NCI-H524 (cell line): ENCODE measurements around the gene PRKCE.

Experiments used
- DNase-seq, 2 experiments: peaks; one replicate each; lab custom pipeline; 2025; lab: John Stamatoyannopoulos, UW

The PRKCE gene

DNA sequence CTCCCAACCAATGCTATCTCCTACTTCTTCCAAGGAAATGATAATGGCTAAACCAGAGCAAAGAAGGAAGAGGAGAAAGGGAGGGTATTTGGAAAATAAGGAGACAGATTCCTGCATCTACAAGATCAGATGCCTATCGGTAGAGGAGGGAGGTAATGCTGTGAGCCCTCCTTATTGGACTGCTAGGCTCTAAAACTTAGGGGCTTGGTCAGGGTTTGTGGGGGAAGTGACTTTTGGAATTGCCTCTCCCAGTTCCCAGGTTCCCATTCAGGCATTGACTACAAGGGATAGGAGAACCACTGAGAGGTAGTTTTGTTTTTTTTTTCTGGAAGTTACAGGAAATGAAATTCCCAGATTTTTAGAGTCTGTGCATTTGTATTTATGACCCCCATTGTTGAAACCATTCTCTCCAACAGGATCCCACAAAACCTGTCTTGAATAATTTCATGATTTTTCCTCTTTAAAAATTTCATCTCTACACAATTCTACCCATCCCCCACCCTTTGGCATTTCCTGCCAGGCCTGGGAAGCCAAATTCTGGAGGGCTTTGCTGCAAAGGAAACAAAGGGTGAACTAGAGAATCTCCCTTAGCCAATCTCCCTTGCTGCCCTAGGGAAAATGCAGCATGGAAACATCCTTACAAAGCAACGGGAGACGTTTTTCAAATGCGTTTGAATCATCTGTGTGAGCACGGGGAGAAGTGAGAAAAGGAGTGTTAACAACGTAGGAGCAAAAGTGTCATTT lies 363.6 kb downstream of the PRKCE start:
- no peak for DNase-seq

DNA sequence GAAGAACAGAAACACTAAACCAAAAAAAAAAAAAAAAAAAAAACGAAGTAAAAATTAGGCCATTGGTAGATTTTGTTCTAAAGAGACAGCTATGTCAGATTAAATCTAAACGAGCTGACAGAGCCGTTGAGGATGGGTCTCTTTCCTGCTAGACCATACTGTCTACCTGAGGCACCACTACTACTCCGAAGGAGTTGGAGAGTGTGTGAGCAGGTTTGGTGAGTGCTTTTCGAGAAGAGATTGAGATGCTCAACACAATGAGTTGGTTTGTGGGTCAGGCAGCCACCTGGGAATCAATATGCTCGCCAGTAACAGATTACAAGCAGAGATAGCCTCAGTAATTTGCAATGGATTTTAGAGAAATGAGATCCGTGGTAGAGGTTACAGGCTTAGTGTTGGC lies 364.2 kb downstream of the PRKCE start:
- no peak for DNase-seq

DNA sequence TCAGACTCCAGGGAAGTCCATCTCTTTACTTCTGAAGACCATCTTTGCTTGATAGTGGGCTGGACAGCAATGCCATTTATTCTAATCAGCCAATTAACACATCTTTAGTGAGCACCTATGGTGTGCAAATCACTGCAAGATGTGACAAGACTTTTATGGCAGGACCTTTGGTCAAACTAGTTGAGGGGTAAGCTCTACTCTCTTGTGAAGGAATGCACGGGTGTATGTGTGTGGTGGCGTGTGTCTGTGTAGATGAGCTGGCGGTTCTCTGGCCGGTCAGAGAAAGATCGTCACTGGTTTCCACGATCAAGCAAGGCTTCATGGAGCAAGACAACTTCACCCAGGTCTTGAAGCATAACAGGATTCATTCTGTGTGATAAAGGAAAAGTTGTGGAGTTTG lies 364.6 kb downstream of the PRKCE start:
- no peak for DNase-seq

DNA sequence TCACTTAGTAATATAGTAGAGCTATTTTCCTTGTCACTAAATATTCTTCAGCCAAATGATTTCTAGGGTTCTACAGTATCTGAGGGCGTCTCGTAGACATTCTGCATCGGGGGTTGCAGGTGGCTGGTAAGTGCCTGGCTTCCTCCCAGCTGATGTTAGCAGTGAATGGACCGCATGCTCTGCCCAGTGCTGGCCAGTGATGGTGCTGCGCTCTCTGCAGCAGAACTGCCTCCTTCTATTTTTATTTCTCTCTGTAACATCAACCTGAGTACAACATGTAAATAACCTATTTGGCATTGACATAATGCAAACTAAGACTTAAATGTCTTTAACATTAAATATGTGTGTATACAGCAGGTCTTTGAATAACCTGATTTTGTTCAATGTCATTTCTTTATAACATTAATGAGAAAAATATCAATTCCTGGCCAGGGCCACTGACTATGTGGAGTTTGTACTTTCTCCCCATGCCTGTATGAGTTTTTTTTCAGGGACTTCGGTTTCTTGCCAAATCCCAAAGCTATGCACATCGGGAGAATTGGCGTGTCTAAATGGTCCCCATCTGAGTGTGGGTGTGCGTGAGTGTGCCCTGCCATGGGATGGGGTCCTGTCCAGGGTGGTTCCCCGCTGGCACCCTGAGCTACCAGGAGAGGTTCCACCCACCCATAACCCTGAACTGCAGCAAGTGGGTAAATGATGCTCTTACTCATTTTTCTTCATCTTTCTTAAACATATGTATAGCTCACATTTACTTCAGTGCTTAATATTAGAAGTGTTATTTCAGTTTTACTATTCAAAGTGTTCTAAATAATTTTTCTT lies 367.5 kb downstream of the PRKCE start:
- no peak for DNase-seq

DNA sequence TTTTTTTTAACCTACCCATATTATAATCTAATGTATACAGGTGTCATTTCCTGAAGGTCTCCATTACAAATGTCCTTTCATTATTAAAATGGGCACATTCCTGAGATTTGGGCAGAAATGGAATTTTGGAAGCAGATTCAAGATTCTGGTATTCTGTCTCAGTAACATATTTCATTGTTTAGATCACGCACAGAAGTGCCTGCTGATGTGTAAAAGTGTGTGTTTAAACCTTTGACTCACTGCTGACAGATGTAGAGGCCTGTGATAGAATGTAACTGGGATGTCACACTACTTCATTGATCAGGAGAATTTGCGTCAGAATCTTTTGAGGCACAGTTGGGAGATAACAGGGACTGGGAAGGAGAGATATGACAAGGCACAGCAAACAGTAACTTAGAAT lies 368.9 kb downstream of the PRKCE start:
- no peak for DNase-seq

DNA sequence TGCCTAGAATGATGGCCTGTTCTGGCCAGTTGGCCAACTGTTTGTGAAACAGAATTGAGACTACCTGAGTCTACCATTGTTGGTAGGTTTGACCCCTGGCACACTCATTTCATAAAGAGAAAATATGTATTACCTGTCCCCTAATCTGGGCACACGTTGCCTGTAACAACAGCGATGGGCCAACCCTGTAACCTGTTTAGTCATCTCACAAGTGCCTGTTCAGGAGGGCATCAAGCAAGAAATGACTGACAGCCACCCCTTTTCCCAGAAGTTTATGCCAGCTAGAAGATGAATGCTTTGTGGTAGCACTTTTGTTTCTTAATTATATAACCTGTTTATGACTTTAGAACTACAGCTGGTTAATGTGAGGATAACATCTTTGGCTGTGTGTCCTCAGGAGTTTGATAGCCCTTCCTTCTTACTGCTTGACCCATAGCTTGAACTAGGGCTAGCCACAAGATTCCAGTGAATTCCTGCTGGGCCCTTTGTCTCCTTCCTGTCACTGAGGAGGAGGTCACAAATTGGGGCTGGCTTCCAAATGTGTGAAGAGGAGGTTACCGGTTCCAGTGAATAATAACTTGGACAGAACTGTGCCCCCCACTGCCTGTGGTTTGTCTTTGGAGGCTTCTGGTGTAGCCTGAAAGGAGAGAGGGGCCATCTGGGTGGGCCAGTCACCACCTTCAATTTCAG lies 371.8 kb downstream of the PRKCE start:
- DNase-seq = no peak

DNA sequence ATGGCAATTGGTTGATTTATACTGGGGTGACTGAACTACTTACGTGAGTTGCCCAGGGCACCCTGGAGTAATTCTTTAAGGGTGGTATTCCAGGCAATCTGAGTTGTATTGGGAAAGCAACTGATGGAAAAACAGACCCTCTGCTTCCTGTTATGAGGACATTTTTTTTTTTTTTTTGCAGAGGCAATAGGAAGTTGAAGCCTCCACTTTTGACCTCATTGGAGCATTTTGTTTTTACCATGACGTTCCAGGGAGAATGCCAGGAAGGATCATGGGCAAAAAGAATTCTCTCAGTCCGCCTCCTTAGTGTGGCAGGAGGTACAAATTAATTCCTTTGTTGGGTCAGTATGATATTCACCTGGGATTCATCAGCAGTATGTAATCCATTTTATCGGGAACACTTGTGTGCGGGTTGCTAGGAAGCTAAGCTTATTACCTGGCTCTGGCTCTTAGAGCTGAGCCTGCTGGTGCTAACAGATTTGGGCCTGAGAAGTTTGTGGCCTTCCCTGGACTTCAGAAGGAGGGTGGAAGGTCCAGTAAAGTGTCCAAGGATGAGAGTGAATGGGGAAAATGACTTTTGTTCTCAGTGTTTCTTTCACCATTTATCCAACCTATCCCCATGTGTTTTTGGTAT lies 372.8 kb downstream of the PRKCE start:
- peak in 1 of 2 experiments; percentile 66 for DNase-seq

DNA sequence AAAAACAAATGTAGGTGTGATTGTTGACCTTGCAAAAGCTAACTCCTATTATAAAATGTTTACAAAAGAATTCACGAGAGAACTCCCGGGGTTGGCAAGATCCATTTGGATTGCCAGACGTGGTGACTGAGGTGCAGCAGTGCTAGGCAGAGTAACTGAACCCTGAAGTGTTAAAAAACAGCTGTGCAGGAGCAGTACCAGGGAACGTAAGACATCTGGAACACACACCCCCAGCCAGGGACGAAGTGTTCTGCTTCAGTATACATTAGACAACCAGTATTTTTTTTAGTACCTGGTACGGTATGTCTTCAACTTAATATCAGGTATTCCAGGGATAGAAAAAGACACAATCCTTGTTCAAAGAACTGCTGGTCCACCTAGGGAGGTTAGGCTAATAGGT lies 373.6 kb downstream of the PRKCE start:
- no peak for DNase-seq

DNA sequence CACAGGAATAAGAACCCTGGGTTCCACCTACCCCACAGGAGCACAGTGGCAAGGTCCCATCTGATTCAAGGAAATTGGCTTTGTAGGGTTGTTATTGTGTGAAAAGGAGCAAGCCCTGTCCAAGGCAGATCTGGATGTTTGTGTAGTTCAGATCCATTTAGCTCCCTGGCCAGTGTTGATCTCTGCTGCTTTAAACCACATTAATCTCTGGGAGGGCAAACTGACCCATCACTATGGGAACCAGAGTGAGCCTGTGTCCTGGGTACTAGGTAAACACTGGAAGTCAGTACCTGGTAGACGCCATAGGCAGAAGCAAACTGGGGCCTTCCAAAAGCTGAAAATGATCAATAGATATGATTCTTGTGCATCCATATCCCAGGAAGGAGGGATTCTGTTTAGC lies 374.2 kb downstream of the PRKCE start:
- DNase-seq = no peak

DNA sequence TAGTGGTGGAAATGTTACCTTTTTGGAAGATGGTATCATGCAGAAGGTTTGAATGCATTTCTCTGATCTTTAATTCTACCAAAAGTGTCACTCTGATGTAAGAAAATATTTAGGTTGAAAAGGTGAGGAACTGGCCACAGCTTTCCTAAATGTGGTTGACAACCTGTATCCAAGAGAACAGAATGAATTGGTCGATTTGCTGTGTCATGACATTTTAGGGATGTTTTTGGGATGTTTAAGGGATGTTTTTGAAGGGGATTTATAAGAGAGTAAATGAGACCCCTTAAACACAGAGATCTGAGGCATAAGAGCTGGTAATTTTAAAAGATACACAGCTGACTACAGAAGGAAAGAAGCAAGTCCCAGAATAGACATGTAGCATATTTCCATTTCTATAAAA lies 375.0 kb downstream of the PRKCE start:
- no peak for DNase-seq

DNA sequence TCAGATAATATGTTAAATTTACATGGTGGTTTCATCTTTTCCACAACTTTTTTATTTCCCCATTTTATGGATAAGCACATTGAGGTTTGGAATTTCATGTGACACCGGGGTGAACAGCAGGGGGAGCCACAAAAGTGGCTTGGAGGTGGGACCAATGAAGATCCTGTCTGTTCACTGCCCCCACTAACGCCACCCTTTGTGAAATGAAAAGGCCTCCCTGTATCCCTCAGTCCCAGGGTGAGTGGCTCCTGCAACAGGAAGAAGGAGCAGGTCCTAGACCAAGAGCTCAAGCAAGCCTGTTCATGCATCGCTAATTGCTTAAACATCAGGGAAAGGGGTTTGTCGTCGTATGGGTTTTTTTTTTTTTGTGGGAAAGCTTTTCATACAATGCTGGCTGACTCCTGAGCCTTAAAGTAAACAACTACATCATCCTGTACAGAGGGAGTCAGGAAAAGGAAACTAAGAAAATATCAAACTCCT lies 377.9 kb downstream of the PRKCE start:
- no peak for DNase-seq

DNA sequence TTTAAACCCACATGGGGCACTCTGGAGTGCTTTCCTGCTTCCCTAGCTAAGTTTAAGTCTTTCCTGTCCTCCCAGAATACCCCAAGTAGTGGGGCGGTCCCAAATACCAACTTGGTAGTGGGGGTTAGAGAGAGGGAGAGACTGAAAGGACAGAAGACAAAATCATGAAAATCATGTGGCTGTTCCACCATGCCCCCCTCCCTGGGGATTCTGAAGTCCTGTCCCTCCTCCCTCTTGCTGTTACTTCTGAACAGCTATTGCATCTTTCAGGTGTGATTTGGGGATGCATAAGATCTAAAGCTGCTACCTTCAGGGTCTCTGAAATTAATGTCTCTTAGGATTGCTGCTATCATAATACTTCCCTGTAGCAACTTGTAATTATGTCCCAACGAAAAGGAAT lies 378.9 kb downstream of the PRKCE start:
- DNase-seq = no peak

DNA sequence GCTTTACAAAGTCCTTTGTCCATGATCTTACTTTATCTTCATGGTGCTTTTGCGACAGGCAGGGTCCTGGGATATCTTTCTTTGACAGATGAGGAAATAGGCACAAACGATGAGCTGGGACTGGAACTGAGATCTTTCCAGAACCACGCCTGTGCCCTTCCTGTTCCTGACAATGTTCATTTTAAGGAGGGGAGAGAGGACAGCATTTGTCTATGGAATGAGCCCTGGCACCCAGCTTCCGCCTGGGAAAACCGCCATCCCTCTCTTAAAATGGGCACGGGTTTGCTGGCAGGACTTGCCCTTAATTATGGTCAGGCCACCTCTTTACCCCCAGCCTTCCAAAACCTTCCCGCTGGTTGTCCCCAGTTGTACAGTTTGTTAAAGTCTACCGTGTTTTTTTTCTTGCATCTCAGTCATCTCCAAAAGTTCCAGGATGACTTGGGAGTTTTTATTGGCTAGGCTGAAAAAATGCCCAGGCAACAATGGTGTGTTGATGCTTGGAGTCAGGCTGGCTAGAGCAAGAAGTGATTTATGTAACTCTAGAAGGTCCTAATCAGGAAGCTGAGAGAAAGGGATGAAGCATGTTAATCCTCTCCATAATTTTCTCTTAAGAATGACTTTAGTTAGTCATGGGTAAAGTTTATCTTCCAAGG lies 380.8 kb downstream of the PRKCE start:
- DNase-seq = no peak

DNA sequence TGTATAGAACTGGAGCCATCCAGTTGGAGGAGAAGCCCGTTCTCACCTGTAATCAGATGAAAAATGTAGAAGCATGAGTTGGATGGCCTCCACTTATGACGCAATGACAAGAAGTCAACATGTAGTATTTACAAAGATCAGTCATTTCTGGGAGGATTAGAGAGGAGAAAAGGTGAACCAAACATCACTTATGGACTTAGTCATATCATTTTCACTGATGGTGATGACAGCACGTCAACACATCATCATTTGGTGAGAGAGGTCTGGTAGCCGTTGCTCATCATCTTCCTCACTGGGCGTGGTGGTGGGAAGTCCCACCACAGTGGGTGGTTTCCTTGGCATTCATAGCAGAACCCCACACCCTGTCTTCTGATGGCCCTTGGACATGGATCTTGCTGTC lies 381.5 kb downstream of the PRKCE start:
- no peak for DNase-seq

DNA sequence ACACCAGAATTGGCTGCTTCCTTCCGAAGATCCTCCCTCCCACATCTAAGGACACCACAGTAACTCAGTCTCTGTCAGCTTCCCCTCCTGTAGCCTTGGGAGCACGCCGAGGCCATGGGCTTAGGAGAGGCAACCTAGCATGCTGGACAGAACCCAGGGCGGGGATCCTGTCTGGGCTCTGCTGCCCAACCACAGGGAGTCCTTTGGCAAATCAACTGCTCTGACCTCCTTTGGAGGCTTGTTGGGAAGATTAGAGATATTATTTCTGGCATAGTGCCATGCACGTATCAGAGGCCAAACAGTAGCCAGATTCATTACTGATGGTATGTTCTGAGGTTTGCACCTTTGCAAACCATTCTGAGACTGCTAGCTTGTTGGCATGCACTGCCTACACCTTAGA lies 383.1 kb downstream of the PRKCE start:
- DNase-seq = no peak

DNA sequence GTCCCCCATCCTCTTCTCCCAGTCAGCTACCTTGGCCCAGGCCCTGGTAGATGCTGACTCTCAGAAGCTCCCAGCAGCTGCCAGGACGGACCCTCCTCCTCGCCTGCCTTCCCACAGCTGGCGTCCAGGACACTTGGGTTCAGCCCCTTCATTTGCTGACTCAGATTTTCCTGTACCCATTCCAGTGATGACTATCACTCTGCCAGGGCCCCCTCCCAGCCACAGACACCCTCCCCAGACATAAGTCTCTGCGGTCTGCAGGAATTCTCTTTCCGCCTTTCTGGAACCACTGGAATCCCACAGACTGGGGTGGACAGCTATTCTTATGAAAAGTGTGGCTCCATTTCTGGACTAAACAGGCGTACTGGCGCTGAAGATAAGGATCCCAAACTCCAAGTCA lies 385.5 kb downstream of the PRKCE start:
- DNase-seq = no peak

DNA sequence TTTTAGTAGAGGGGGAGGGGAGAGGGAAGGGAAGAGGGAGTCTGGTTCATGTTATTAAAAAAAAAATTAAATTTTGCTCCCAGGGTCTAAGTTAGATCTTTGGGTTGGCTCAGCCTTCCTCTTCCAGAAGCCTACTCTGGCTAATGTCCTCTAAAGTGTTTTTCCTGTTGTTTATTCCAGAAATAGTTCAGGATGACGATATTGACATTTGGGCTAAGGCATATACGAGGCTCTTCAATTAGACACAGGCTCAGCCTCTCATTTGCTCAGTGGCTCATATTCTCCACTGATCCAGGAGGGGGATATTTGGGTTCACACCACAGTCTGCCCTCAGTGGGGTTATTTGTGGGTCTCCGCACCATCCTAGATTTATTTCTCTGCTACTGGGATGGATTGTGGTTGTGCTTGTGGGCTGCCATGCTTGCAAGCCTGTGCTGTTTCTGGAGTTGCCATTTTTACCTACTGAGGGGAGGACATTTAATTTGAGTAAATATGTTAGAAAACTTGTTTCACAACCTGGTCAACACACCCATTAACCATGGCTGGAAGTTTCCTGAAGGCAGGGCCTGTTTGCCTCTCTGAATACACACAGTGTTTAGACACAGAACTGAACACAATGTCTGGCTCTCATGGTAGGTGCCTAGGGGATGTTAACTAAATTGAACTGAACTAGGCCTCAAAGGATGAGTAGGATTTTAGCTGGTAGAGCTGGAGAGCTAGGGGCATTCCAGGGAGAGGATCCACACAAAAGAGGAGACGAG lies 388.2 kb downstream of the PRKCE start:
- no peak for DNase-seq

DNA sequence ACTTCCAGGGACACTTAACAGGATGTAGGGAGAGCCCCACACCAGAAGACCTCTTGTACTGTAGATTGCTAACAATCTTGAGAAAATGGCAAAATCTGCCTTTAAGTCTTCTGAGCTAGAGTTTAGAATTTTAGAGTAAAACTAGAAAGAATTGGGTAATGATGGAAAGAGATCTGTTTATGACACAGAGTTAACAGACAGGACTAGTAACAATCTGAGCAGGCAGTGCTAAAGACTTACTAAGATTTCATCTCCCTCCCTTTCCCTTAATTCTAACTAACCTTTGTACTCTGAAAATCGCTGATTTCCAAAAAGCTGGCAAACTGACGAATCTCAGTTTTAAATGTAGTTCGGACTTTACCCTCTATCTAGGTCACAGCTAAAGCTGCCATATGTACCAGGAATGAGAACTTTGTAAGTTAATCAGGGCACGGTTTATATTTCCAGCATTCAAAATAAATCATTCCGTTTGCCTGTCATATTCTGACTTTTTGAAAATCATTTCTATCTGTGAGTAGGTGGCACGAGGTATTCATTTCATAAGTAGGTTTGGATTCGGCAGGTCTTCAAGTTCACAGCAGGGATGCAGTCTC lies 389.2 kb downstream of the PRKCE start:
- DNase-seq = no peak

DNA sequence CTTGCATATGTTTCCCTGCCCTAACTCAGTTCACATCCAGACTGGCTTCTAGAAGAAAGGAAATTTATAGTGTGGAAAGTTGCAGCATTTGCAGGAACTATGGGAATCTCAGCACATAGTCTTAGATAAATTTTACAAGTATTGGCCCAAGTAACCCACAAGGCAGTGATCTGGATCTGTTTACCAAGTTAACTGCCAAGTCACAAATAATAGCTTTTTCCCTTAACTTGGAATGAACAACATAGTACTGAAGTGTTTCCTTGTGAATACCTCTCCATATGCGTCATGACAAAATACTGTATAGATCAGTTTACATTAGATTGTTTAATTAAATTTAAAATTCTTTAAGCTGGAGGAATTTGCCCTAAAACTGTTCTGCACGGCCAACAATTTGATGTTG lies 390.0 kb downstream of the PRKCE start:
- DNase-seq = no peak

DNA sequence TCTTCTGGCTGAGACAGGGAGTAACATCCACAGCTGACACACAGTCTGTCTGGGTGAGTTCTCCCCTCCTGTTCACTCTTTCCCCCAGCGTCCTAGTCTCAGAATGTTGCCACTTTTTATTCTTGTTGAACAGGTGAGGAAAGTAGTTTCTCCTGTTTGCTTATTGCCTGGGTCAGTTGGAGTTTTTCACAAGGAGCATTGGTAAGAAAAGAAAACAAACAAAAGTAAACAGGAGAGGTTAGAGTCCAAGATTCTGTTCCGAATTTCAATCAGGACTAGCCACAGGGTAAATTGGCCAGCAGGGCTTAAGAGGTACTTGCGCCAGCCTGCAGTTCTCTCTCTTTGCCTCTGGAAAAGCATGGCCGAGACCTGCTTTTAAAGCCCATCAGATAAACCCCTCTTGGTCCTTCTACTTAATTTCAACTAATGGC lies 390.7 kb downstream of the PRKCE start:
- no peak for DNase-seq

DNA sequence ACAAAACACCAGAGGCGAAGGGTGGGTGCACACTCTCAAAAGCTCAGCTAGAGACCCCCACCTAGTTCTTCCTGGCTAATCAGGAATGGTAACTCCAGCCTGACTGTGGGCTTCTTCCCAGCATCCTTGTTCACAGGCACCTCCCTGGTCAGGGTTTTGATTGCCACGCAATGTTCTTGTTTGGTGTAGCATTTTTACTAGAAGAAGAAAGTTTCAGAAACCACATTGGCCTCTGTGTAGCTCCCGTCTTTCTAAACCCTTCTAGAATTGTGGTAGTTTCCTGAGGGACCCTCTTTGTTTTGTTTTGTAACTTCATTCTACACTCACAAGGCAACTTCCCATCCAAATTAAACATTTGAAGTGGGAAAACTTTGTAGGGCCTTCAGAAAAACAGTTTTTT lies 391.2 kb downstream of the PRKCE start:
- no peak for DNase-seq
